Uterus (tissue), 4 donors: Measurements from ENCODE around the gene AK9. TPM values are rescaled to one million over a fixed set of nuclear protein-coding genes. Genes with fewer than 3 reads are reported as not detected.

Experiments used
- DNase-seq, 2 donors: peaks; one replicate each; pipeline ENCODE4 v3.0.0-alpha.2; 2019 to 2020
- H3K27ac ChIP-seq, 2 donors: fragments of 200-600 bp; sonication (generic); 1 replicate in 1 of 2; 2 replicates in 1 of 2; pipeline ENCODE4 v1.5.1; 2016 to 2018
- H3K27me3 ChIP-seq, 2 donors: fragments of 200-600 bp; sonication (generic); one replicate each; pipeline ENCODE4 v1.5.1; 2018 to 2019; ENCODE audit warnings: control low read depth in 1 of 2
- H3K36me3 ChIP-seq, 2 donors: fragments of 200-600 bp; sonication (generic); one replicate each; pipeline ENCODE4 v1.5.1; 2019; ENCODE audit warnings: control low read depth in 1 of 2
- H3K4me1 ChIP-seq, 2 donors: fragments of 200-600 bp; sonication (generic); one replicate each; pipeline ENCODE4 v1.5.1; 2018 to 2019; ENCODE audit warnings: control low read depth in 1 of 2
- H3K4me3 ChIP-seq, 2 donors: fragments of 200-600 bp; sonication (generic); 1 replicate in 1 of 2; 2 replicates in 1 of 2; pipeline ENCODE4 v1.5.1; 2018 to 2019; ENCODE audit warnings: mild to moderate bottlenecking in 1 of 2
- H3K9me3 ChIP-seq, 2 donors: fragments of 200-600 bp; sonication (generic); one replicate each; pipeline ENCODE4 v1.5.1; 2019; ENCODE audit warnings: control low read depth in 1 of 2
- CTCF ChIP-seq, 4 experiments: fragments of 200-600 bp in 2 of 4; fragments of 450-650 bp in 2 of 4; sonication (generic) in 2 of 4; IDR thresholded peaks; one replicate each; pipeline ENCODE4 v1.5.1; 2016 to 2019; ENCODE audit warnings: antibody characterized with exemption in 4 of 4, mild to moderate bottlenecking in 2 of 4, moderate library complexity in 1 of 4
- POLR2A ChIP-seq, 2 donors: fragments of 450-650 bp; IDR thresholded peaks; one replicate each; pipeline ENCODE4 v1.6.1; 2016; ENCODE audit warnings: antibody characterized with exemption in 2 of 2, mild to moderate bottlenecking in 1 of 2, moderate library complexity in 1 of 2
- intact Hi-C: fragments of 100-400 bp; cut with DNase I; formaldehyde crosslinking; loops from one replicate; pipeline ENCODE4 v1.15.1; 2023; ENCODE audit warnings: low total_unique reads
- total RNA-seq, 4 donors: library from RNA; depleted of rRNA in 3 of 4; stranded (reverse); fragments of >200 nt in 3 of 4; gene quantifications; one replicate each; pipeline versions ENCODE4 v1.1.0 to v1.2.4, GENCODE V29; 2014 to 2023
- donor health status: DM: yes; HTN: yes; CAD: no.

AK9 gene
- total RNA-seq, 4 donors from 2014 or later, result 12.3 to 27.9 (median 13.5) TPM

- Histone ChIP-seq H3K27ac (no peak overlapping the region), H3K36me3 (no peaks in the 10 kb centered on the region)
Observed at GRCh38 chr6:109474995-109475394, 216.0 kb downstream of the AK9 start.

GRCh38 chr6:109473120-109473519, 217.9 kb downstream of the AK9 start:
- Histone ChIP-seq H3K9me3 (no peaks in the 10 kb centered on the region), H3K27me3 (no peaks in the 10 kb centered on the region), H3K4me3 (no peak overlapping the region), H3K27ac (no peak overlapping the region), H3K4me1 (no peaks in the 10 kb centered on the region), H3K36me3 (no peaks in the 10 kb centered on the region)
- TF ChIP-seq POLR2A (IDR thresholded peaks at IDR 0.05), result no peak
- no peak for TF ChIP-seq CTCF (IDR thresholded peaks at IDR 0.05)
- DNase-seq, result no peak
- intact Hi-C loops, result no loop called here

More at GRCh38 chr6:109474995-109475394, 216.0 kb downstream of the AK9 start:
- TF ChIP-seq POLR2A (IDR thresholded peaks at IDR 0.05), result no peak
- no peak for TF ChIP-seq CTCF (IDR thresholded peaks at IDR 0.05)
- no peaks in the 10 kb centered on the region for H3K9me3 ChIP-seq
- no peak overlapping the region for H3K4me3 ChIP-seq
- H3K27me3 ChIP-seq, result no peaks in the 10 kb centered on the region
- intact Hi-C loops, result no loop called here
- no peak for DNase-seq
- H3K4me1 ChIP-seq, result no peaks in the 10 kb centered on the region

DNA sequence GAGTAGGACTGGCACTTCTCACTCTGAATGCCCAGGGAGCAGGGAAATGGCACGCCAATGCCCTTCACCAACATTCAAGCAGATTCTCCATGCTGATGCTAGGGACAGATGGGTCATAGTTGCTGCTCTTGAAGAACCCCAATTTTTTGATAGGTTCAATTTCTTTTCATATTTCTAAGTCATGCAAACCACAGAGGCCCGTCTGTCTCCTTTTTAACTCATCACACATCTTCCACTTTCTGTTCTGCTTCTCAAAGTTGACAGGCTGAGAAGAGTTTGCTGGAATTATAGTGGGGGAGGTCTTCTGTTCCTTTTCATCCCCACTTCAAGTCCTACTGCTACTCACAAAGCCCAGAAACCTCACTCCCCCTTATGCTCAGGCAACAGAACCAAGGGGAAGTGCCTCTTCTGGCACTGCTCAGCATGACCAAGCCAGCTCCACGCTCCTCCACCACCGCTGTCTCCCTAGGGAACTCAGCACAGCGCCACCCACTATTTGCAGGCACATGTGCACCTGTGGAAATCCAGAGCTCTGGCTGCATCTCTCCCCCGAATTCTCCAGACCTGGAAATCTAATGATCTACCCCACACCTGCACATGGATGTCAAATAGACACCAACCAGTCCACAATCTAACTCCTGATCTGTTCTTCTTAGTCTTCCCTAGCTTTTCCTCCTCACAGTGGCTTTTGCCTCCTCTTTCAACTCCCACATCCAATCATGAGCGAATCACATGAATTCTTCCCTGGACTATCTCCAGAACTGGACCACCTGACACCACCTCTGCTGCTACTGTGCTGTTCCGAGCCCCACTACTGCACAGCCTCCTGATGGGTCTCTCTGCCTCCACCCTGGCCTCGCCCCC, 218.6 kb downstream of the AK9 start:
- H3K27ac ChIP-seq, result no peak overlapping the region
- no peak overlapping the region for H3K4me3 ChIP-seq
- H3K27me3 ChIP-seq, result no peaks in the 10 kb centered on the region
- TF ChIP-seq CTCF (IDR thresholded peaks at IDR 0.05), result no peak
- no peak for TF ChIP-seq POLR2A (IDR thresholded peaks at IDR 0.05)
- no peaks in the 10 kb centered on the region for H3K36me3 ChIP-seq
- H3K9me3 ChIP-seq, result no peaks in the 10 kb centered on the region
- no peak for DNase-seq
- no peaks in the 10 kb centered on the region for H3K4me1 ChIP-seq
- intact Hi-C loops, result no loop called here

DNA sequence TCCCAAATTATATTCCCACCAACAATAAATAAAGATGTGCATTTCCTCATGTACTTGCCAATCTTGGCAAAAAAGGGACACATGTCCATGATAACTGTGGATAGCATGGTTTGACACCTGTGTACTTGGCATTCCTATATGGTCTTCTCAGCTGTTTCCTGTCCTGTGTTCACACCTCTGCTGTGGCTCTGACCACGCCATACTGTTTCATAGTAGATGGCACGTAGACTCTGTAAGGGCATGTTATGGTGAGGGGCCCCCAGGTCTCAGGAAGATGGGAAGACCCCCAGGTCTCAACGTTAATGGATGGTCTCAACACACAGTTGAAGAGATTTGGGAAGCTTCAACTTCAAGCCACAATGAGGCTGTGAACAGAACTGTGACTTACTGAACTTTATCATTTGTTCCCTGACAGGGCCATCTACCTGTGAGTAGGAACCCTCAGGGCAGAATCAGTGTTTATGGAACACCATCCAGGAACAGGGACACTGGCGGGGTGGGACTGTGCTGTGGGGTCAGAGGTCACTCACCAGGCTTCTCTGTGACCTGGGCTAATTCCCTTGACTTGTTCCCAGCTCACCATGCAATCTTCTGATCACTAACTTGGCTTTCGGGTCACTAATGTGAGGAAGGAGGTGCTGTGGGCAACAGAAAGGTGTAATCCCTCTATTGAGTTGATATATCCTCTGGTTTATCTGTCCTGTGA, 219.7 kb downstream of the AK9 start:
- intact Hi-C loops, result no loop called here
- DNase-seq, result no peak
- Histone ChIP-seq H3K27me3 (no peaks in the 10 kb centered on the region), H3K9me3 (no peaks in the 10 kb centered on the region), H3K4me3 (no peak overlapping the region), H3K36me3 (no peaks in the 10 kb centered on the region), H3K27ac (no peak overlapping the region), H3K4me1 (no peaks in the 10 kb centered on the region)
- no peak for TF ChIP-seq CTCF (IDR thresholded peaks at IDR 0.05)

- Histone ChIP-seq H3K36me3 (no peaks in the 10 kb centered on the region), H3K27me3 (no peaks in the 10 kb centered on the region), H3K4me3 (no peak overlapping the region), H3K27ac (no peak overlapping the region), H3K9me3 (no peaks in the 10 kb centered on the region), H3K4me1 (no peaks in the 10 kb centered on the region)
- DNase-seq, result no peak
- intact Hi-C loops, result no loop called here
- TF ChIP-seq POLR2A (IDR thresholded peaks at IDR 0.05) (no peak), CTCF (IDR thresholded peaks at IDR 0.05) (no peak)
Observed at GRCh38 chr6:109469591-109470189, 221.3 kb downstream of the AK9 start.
